ENCODE data around the gene TROAP.
"Not testable (repeated sequence)": the region's sequence is repeated elsewhere in the genome, so short reads cannot be mapped to it uniquely, and the experiment has no call there.

TROAP gene

GRCh38 chr12:49367381-49368239 is 44.6 kb downstream of the TROAP start, which contains the start of gene SPATS2:
TSS of gene SPATS2 (plus strand) at chr12:49367462. CDS start at chr12:49461013, 93,551 bp downstream.
- Histone ChIP-seq H3K4me1 (peaks cover 47% of the 10 kb centered on the region), H3K9me3 (no peaks in the 10 kb centered on the region), H3K4me2 (peak within 1 kb of the TSS; percentile 91), H3K4me3 (peak within 1 kb of the TSS; percentile 80), H4K20me1 (peaks cover 38% of the 10 kb centered on the region), H3K27me3 (no peaks in the 10 kb centered on the region), H3K9ac (peak within 1 kb of the TSS; percentile 95), H3K27ac (peak within 1 kb of the TSS; percentile 98), H3K36me3 (peaks cover 13% of the 10 kb centered on the region)
- TF ChIP-seq Cebpa-rat (IDR thresholded peaks at IDR 0.05) = no peak

DNA sequence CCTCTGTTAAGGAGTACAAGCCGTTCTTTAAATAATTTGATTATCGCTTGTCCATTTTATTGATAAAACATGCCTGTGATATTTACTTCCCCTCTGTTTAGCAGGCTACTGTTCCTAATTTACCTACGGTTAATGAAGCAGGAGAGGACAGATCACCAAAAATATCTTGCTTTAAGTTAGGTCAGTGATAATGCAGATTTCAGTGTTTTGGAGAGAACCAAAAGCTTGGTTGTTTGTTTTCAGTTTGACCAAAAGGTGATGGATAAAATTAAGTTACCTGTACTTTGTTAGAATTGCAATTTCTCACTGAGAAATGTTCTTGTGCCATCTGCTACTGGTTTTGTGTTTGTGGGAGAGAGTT is 45.2 kb downstream of the TROAP start:
- Histone ChIP-seq H3K27me3 (no peaks in the 10 kb centered on the region), H3K4me1 (peaks cover 47% of the 10 kb centered on the region), H3K27ac (no peak overlapping the region), H3K4me2 (peak overlapping the region; percentile 91), H3K4me3 (peak overlapping the region; percentile 80), H4K20me1 (peaks cover 44% of the 10 kb centered on the region), H3K9me3 (no peaks in the 10 kb centered on the region), H3K36me3 (peaks cover 19% of the 10 kb centered on the region), H3K9ac (peak overlapping the region; percentile 95)
- no peak for TF ChIP-seq Cebpa-rat (IDR thresholded peaks at IDR 0.05)

DNA sequence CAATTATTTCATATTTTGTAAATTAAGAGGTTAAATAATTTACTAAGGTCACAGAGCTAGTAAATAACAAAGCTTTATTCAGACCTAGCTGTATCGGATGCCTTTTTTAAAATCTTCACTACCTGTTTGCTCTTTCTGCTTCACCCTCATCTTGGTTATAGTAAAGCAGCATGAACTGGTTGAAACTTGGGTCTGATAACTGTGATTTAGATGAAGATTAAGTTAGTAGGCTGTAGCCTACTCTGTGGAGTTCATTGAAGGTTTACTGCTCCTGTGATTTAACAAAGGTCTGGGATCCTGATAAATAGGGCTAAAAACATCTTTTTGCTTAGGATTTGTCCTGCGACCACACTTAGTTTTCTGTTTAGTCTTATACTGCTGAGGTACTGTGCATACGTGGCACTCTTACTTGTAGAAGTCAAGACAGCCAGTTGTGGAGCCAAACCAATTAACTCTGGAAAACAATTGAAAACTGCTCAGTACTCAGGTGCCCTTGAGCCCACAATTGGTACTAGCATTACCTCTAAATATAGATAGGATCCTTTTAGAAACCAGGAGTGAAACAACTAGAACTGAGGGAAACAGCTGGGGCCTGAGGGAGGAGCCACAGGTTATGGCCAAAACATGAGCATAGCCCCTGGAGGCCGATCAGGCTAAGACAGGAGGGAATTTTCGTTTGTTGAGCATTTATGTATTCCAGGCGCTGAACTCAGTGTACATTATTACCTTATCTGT is 46.5 kb downstream of the TROAP start:
- Histone ChIP-seq H3K4me3 (no peak overlapping the region), H3K27ac (no peak overlapping the region), H3K36me3 (peaks cover 33% of the 10 kb centered on the region), H4K20me1 (peaks cover 58% of the 10 kb centered on the region), H3K9ac (no peak overlapping the region), H3K4me1 (peaks cover 47% of the 10 kb centered on the region), H3K4me2 (peak overlapping the region; percentile 91), H3K27me3 (no peaks in the 10 kb centered on the region), H3K9me3 (no peaks in the 10 kb centered on the region)
- TF ChIP-seq Cebpa-rat (IDR thresholded peaks at IDR 0.05) = no peak

DNA sequence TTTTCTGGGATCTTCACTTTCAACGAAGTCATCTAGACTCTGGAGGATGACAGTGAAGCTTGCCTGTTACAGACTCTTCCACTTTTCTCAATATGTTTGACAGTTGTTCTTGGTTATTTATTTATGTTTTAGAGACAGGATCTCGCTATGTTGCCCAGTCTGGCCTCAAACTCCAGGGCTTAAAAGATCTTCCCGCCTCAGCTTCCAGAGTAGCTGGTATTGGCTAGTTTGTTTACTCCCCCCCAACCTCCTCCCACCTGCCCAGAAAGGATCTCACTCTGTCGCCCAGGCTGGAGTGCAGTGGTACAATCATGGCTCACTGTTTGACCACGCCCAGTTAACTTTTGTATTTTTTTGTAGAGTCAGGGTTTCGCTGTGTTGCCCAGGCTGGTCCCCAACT is 47.5 kb downstream of the TROAP start:
- no peak for TF ChIP-seq Cebpa-rat (IDR thresholded peaks at IDR 0.05)
- Histone ChIP-seq H3K4me2 (peak overlapping the region; percentile 91), H3K9me3 (no peaks in the 10 kb centered on the region), H4K20me1 (peaks cover 68% of the 10 kb centered on the region), H3K27me3 (no peaks in the 10 kb centered on the region), H3K9ac (no peak overlapping the region), H3K4me3 (no peak overlapping the region), H3K4me1 (peaks cover 45% of the 10 kb centered on the region), H3K27ac (no peak overlapping the region), H3K36me3 (peaks cover 33% of the 10 kb centered on the region)

GRCh38 chr12:49375406-49375805 is 52.4 kb downstream of the TROAP start:
- Histone ChIP-seq H3K27ac (no peak overlapping the region), H3K4me3 (no peak overlapping the region), H3K36me3 (peaks cover 33% of the 10 kb centered on the region), H4K20me1 (peaks cover 78% of the 10 kb centered on the region), H3K9me3 (no peaks in the 10 kb centered on the region), H3K27me3 (no peaks in the 10 kb centered on the region), H3K9ac (no peak overlapping the region), H3K4me2 (no peak overlapping the region), H3K4me1 (peaks cover 12% of the 10 kb centered on the region)
- no peak for TF ChIP-seq Cebpa-rat (IDR thresholded peaks at IDR 0.05)

DNA sequence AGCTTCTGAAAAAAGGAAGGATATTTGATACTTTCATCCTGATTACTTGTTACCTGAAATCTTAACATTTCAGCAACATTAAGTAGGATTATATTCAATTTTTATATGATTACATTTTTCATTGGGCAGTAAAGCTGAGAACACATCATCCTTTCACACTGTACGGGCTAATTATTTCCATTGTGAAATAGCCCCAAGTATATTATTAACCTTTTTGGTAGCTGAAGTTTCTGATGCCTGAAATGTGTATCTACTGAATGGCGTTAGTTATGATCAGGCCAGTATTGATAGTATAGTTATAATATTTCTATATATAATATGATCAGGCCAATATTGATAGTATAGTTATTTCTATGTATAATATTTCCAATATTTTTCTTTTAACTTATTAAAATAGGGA is 54.3 kb downstream of the TROAP start:
- Histone ChIP-seq H3K4me3 (no peak overlapping the region), H4K20me1 (peaks cover 78% of the 10 kb centered on the region), H3K9me3 (no peaks in the 10 kb centered on the region), H3K36me3 (peaks cover 22% of the 10 kb centered on the region), H3K27me3 (no peaks in the 10 kb centered on the region), H3K4me2 (no peak overlapping the region), H3K27ac (no peak overlapping the region), H3K4me1 (no peaks in the 10 kb centered on the region), H3K9ac (no peak overlapping the region)
- TF ChIP-seq Cebpa-rat (IDR thresholded peaks at IDR 0.05) = no peak

- H4K20me1 ChIP-seq = peaks cover 76% of the 10 kb centered on the region
- not testable (repeated sequence) for H3K27ac ChIP-seq, H3K4me2 ChIP-seq, H3K9me3 ChIP-seq, H3K9ac ChIP-seq, H3K4me1 ChIP-seq, H3K36me3 ChIP-seq, H3K27me3 ChIP-seq, H3K4me3 ChIP-seq
These were observed 57.1 kb downstream of the TROAP start for GRCh38 chr12:49380184-49380583.
